Measurements from ENCODE around the gene TEK.

DNA sequence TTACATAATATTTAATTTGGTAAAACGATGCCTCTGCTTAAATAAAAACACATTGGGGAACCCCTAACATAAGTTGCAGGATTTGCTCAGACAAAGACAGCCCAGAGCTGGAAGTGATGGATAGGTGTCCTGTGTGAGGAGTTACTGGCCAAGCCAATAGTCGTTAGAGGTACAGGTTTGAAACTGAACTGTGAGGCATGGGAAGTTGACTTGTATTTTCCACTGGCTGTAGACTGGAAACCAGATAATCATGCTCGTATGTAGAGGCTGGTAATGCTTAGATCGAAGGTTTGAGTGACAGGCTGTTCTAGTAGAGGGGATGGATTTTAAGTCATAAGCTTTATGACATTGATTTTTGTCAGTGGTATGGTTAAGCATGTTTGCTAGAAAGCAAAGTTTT, 24.8 kb downstream of the TEK start:
- no peak for TF ChIP-seq EP300 (IDR thresholded peaks at IDR 0.05)
- TF ChIP-seq POLR2A (IDR thresholded peaks at IDR 0.05; ENCODE audit: low read length), result no peak
- TF ChIP-seq REST (IDR thresholded peaks at IDR 0.05), result no peak
- TF ChIP-seq KDM5A (IDR thresholded peaks at IDR 0.05), result no peak
- TF ChIP-seq, protein P1, sequence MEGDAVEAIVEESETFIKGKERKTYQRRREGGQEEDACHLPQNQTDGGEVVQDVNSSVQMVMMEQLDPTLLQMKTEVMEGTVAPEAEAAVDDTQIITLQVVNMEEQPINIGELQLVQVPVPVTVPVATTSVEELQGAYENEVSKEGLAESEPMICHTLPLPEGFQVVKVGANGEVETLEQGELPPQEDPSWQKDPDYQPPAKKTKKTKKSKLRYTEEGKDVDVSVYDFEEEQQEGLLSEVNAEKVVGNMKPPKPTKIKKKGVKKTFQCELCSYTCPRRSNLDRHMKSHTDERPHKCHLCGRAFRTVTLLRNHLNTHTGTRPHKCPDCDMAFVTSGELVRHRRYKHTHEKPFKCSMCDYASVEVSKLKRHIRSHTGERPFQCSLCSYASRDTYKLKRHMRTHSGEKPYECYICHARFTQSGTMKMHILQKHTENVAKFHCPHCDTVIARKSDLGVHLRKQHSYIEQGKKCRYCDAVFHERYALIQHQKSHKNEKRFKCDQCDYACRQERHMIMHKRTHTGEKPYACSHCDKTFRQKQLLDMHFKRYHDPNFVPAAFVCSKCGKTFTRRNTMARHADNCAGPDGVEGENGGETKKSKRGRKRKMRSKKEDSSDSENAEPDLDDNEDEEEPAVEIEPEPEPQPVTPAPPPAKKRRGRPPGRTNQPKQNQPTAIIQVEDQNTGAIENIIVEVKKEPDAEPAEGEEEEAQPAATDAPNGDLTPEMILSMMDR (IDR thresholded peaks at IDR 0.05), result no peak
- TF ChIP-seq, protein P2, sequence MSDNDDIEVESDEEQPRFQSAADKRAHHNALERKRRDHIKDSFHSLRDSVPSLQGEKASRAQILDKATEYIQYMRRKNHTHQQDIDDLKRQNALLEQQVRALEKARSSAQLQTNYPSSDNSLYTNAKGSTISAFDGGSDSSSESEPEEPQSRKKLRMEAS (IDR thresholded peaks at IDR 0.05), result no peak
- TF ChIP-seq TP53 (CRISPR knock-in tag; IDR thresholded peaks at IDR 0.05), result no peak
- TF ChIP-seq, protein P3, sequence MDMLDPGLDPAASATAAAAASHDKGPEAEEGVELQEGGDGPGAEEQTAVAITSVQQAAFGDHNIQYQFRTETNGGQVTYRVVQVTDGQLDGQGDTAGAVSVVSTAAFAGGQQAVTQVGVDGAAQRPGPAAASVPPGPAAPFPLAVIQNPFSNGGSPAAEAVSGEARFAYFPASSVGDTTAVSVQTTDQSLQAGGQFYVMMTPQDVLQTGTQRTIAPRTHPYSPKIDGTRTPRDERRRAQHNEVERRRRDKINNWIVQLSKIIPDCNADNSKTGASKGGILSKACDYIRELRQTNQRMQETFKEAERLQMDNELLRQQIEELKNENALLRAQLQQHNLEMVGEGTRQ (IDR thresholded peaks at IDR 0.05), result no peak
- no peak for TF ChIP-seq EHF (CRISPR knock-in tag; IDR thresholded peaks at IDR 0.05)
- no peak for TF ChIP-seq CEBPB (IDR thresholded peaks at IDR 0.05)
- TF ChIP-seq KDM1A (IDR thresholded peaks at IDR 0.05; ENCODE audit: low read depth), result no peak
- TF ChIP-seq JUN (IDR thresholded peaks at IDR 0.05), result no peak
